H9 (cell line): ENCODE measurements around the gene WDR72. TPM values are rescaled to one million over a fixed set of nuclear protein-coding genes. Genes with fewer than 3 reads are reported as not detected.

ENCODE experiments used
- DNase-seq: peaks from one replicate; pipeline ENCODE4 v3.0.0-alpha.2; 2017
- H2AFZ ChIP-seq: one replicate; pipeline ENCODE4 v1.6.1; 2013; ENCODE audit warnings: mild to moderate bottlenecking, low read length, control low read depth, moderate library complexity
- H2AK5ac ChIP-seq: 2 replicates; pipeline ENCODE4 v1.6.1; 2013; ENCODE audit warnings: low read length, control low read depth, mixed read lengths; ENCODE audit not compliant: insufficient read length
- H2BK120ac ChIP-seq: one replicate; pipeline ENCODE4 v1.6.1; 2013; ENCODE audit warnings: low read depth, mild to moderate bottlenecking, low read length, control low read depth, inconsistent platforms; ENCODE audit not compliant: poor library complexity, severe bottlenecking
- H2BK12ac ChIP-seq: 2 replicates; pipeline ENCODE4 v1.6.1; 2013; ENCODE audit warnings: low read length, control low read depth, mixed read lengths, low read depth; ENCODE audit not compliant: insufficient read length
- H2BK15ac ChIP-seq: 2 replicates; pipeline ENCODE4 v1.6.1; 2013; ENCODE audit warnings: low read depth, low read length, control low read depth
- H2BK20ac ChIP-seq: one replicate; pipeline ENCODE4 v1.6.1; 2013; ENCODE audit warnings: low read depth, mild to moderate bottlenecking, low read length, control low read depth, inconsistent platforms; ENCODE audit not compliant: poor library complexity, severe bottlenecking
- H2BK5ac ChIP-seq: 2 replicates; pipeline ENCODE4 v1.6.1; 2013; ENCODE audit warnings: low read length, control low read depth, mixed read lengths; ENCODE audit not compliant: insufficient read length
- H3K14ac ChIP-seq: 2 replicates; pipeline ENCODE4 v1.6.1; 2013; ENCODE audit warnings: low read length, control low read depth; ENCODE audit not compliant: insufficient read depth
- H3K18ac ChIP-seq: 2 replicates; pipeline ENCODE4 v1.6.1; 2013; ENCODE audit warnings: low read depth, mild to moderate bottlenecking, mixed read lengths, low read length, control low read depth; ENCODE audit not compliant: insufficient read length
- H3K23ac ChIP-seq: 2 replicates; pipeline ENCODE4 v1.6.1; 2013; ENCODE audit warnings: low read length, control low read depth, mixed read lengths, low read depth; ENCODE audit not compliant: insufficient read length
- H3K23me2 ChIP-seq: 2 replicates; pipeline ENCODE4 v1.6.1; 2013; ENCODE audit warnings: low read depth, mild to moderate bottlenecking, mixed read lengths, low read length, control low read depth; ENCODE audit not compliant: insufficient read length, poor library complexity, severe bottlenecking
- H3K27ac ChIP-seq: 2 replicates; pipeline ENCODE4 v1.5.1; 2013; ENCODE audit warnings: low read length, control low read depth, mixed read lengths, low read depth; ENCODE audit not compliant: insufficient read length
- H3K27me3 ChIP-seq: 2 replicates; pipeline ENCODE4 v1.6.1; 2013; ENCODE audit warnings: low read length, control low read depth, inconsistent platforms; ENCODE audit not compliant: insufficient read depth
- H3K4ac ChIP-seq: 2 replicates; pipeline ENCODE4 v1.6.1; 2013; ENCODE audit warnings: low read depth, mild to moderate bottlenecking, control low read depth, inconsistent platforms, low read length, moderate library complexity
- H3K4me1 ChIP-seq: 2 replicates; pipeline ENCODE4 v1.6.1; 2013; ENCODE audit warnings: low read length, control low read depth, inconsistent platforms; ENCODE audit not compliant: insufficient read depth
- H3K4me2 ChIP-seq: 2 replicates; pipeline ENCODE4 v1.6.1; 2013; ENCODE audit warnings: low read length, control low read depth, mixed read lengths; ENCODE audit not compliant: insufficient read length, insufficient read depth
- H3K56ac ChIP-seq: 2 replicates; pipeline ENCODE4 v1.6.1; 2013; ENCODE audit warnings: low read depth, mild to moderate bottlenecking, mixed read lengths, low read length, control low read depth; ENCODE audit not compliant: insufficient read length
- H3K79me1 ChIP-seq: 2 replicates; pipeline ENCODE4 v1.6.1; 2013; ENCODE audit warnings: low read depth, mild to moderate bottlenecking, moderate library complexity, low read length, control low read depth, inconsistent platforms; ENCODE audit not compliant: insufficient read depth, poor library complexity, severe bottlenecking
- H3K79me2 ChIP-seq: 2 replicates; pipeline ENCODE4 v1.6.1; 2013; ENCODE audit warnings: low read length, control low read depth, inconsistent platforms; ENCODE audit not compliant: insufficient read depth
- H3K9ac ChIP-seq: 2 replicates; pipeline ENCODE4 v1.6.1; 2013; ENCODE audit warnings: low read length, control low read depth, mixed read lengths; ENCODE audit not compliant: insufficient read length; ENCODE audit errors: extremely low read depth
- H3K9me3 ChIP-seq: one replicate; pipeline ENCODE4 v1.6.1; 2013; ENCODE audit warnings: low read depth, low read length, inconsistent platforms; ENCODE audit not compliant: control insufficient read depth
- H3T11ph ChIP-seq: one replicate; pipeline ENCODE4 v1.6.1; 2013; ENCODE audit warnings: mild to moderate bottlenecking, low read length, control low read depth, inconsistent platforms
- H4K20me1 ChIP-seq: one replicate; pipeline ENCODE4 v1.6.1; 2013; ENCODE audit not compliant: control insufficient read depth, insufficient read length, insufficient read depth
- H4K5ac ChIP-seq: 2 replicates; pipeline ENCODE4 v1.6.1; 2013; ENCODE audit warnings: low read depth, mild to moderate bottlenecking, mixed read lengths, low read length, control low read depth; ENCODE audit not compliant: insufficient read length
- H4K8ac ChIP-seq: replicated peaks from 2 replicates; pipeline ENCODE4 v1.6.1; 2013; ENCODE audit warnings: low read length, control low read depth, mixed read lengths, low read depth; ENCODE audit not compliant: insufficient read length
- H4K91ac ChIP-seq: 2 replicates; pipeline ENCODE4 v1.6.1; 2013; ENCODE audit warnings: low read depth, mild to moderate bottlenecking, moderate library complexity, mixed read lengths, low read length, control low read depth; ENCODE audit not compliant: insufficient read length
- H3K27ac Mint-ChIP-seq, 3 experiments: 2 replicates in 2 of 3; 3 replicates in 1 of 3; pipeline ENCODE4 v1.8.0; 2020 to 2021; ENCODE audit warnings: mixed read lengths in 3 of 3, mild to moderate bottlenecking in 1 of 3, moderate library complexity in 1 of 3
- H3K27me3 Mint-ChIP-seq: 2 replicates; pipeline ENCODE4 v1.8.0; 2021; ENCODE audit warnings: low read depth, mild to moderate bottlenecking, moderate library complexity, mixed read lengths
- H3K36me3 Mint-ChIP-seq, 3 experiments: 2 replicates in 2 of 3; 3 replicates in 1 of 3; pipeline ENCODE4 v1.8.0; 2020 to 2021; ENCODE audit warnings: low read depth in 3 of 3, mixed read lengths in 3 of 3; ENCODE audit not compliant: insufficient read depth in 1 of 3
- H3K4me1 Mint-ChIP-seq, 2 experiments: 2 replicates each; pipeline ENCODE4 v1.8.0; 2020; ENCODE audit warnings: mixed read lengths in 2 of 2
- H3K4me3 Mint-ChIP-seq, 2 experiments: 2 replicates in 1 of 2; 3 replicates in 1 of 2; pipeline ENCODE4 v1.8.0; 2020 to 2021; ENCODE audit warnings: mild to moderate bottlenecking in 2 of 2, mixed read lengths in 2 of 2, moderate library complexity in 1 of 2
- H3K9me3 Mint-ChIP-seq, 2 experiments: 2 replicates in 1 of 2; 3 replicates in 1 of 2; pipeline ENCODE4 v1.8.0; 2020; ENCODE audit warnings: mild to moderate bottlenecking in 2 of 2, mixed read lengths in 2 of 2, moderate library complexity in 1 of 2
- CTCF ChIP-seq: fragments of 200-600 bp; sonication (generic); conservative IDR thresholded peaks from 3 replicates; pipeline ENCODE4 v1.8.0; 2021; ENCODE audit warnings: antibody characterized with exemption, mild to moderate bottlenecking
- WGBS: extraction: QIAGEN DNeasy Blood & Tissue Kit; methylation state at CpG from one replicate; pipeline ENCODE4 v1.1.7; 2013; ENCODE audit warnings: missing lambda C conversion rate, low lambda C conversion rate, mixed read lengths; ENCODE audit not compliant: insufficient read length; ENCODE audit errors: extremely low coverage; 5-methylcytosine and 5-hydroxymethylcytosine counted together
- total RNA-seq: library from RNA; stranded (reverse); gene quantifications from 2 replicates; pipeline ENCODE4 v1.2.1, GENCODE V29; 2021

Gene WDR72
- total RNA-seq, 1 experiment from 2014 or later, result 2.9 TPM

- Mint-ChIP-seq H3K4me1 (no peaks in the 10 kb centered on the region), H3K27ac (no peak overlapping the region), H3K27me3 (no peaks in the 10 kb centered on the region; the same call in 1 of the 2 replicates), H3K9me3 (no peaks in the 10 kb centered on the region), H3K36me3 (no peaks in the 10 kb centered on the region), H3K4me3 (no peak overlapping the region)
- H3K56ac ChIP-seq, result no peak overlapping the region
- no peaks in the 10 kb centered on the region for H3K23me2 ChIP-seq
- no peak overlapping the region for H2BK5ac ChIP-seq
- no peak overlapping the region for H3K4ac ChIP-seq
- H3K9me3 ChIP-seq, result no peaks in the 10 kb centered on the region
- no peak overlapping the region for H2AFZ ChIP-seq
- no peak overlapping the region for H2BK12ac ChIP-seq
- WGBS, result no CpG with 5 or more reads among the region's 1 CpG
- H4K5ac ChIP-seq, result no peak overlapping the region
- H3K23ac ChIP-seq, result no peak overlapping the region
- no peaks in the 10 kb centered on the region for H3K4me1 ChIP-seq
- no peak overlapping the region for H2AK5ac ChIP-seq
- H3K79me1 ChIP-seq, result no peaks in the 10 kb centered on the region
- H3K18ac ChIP-seq, result no peak overlapping the region
- no peaks in the 10 kb centered on the region for H3K27me3 ChIP-seq
- H3K4me2 ChIP-seq, result no peak overlapping the region
- H3K27ac ChIP-seq, result no peak overlapping the region
- no peak overlapping the region for H4K8ac ChIP-seq
- no peak for TF ChIP-seq CTCF
- H2BK20ac ChIP-seq, result no peak overlapping the region
- no peak overlapping the region for H4K91ac ChIP-seq
- no peak overlapping the region for H3K14ac ChIP-seq
- H4K20me1 ChIP-seq, result no peaks in the 10 kb centered on the region
- H3K9ac ChIP-seq, result no peak overlapping the region
- no peak for DNase-seq
- H2BK15ac ChIP-seq, result no peak overlapping the region
- no peak overlapping the region for H3T11ph ChIP-seq
- no peaks in the 10 kb centered on the region for H3K79me2 ChIP-seq
- H2BK120ac ChIP-seq, result no peak overlapping the region
Measured at GRCh38 chr15:53482055-53482454, 277.4 kb downstream of the WDR72 start.
